GM19193 (cell line): ENCODE results near the gene RGS4.

Experiments used
- POLR2A ChIP-seq: IDR thresholded peaks from 4 replicates; pipeline ENCODE4 v1.6.1; 2011; ENCODE audit not compliant: insufficient read depth, insufficient read length; ENCODE audit errors: extremely low read depth

The RGS4 gene

GRCh38 chr1:163115887-163116286, 46.7 kb downstream of the RGS4 start:
- no peak for TF ChIP-seq POLR2A

DNA sequence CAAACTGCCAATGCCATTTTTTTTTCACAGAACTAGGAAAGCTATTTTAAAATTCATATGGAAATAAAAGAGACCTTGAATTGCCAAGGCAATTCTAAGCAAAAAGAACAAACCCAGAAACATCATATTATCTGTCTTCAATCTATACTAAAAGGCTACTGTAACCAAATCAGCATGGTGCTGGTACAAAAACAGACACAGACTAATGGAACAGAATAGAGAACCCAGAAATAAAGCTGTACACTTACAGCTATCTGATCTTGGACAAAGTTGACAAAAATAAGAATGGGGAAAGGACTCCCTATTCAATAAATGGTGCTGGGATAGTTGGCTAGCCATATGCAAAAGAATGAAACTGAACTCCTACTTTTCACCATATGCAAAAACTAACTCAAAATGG, 50.5 kb downstream of the RGS4 start:
- TF ChIP-seq POLR2A, result no peak

- TF ChIP-seq POLR2A, result no peak
Observed at GRCh38 chr1:163120372-163120771, 51.2 kb downstream of the RGS4 start.

GRCh38 chr1:163124812-163125211, 55.7 kb downstream of the RGS4 start:
- TF ChIP-seq POLR2A, result no peak
